22Rv1 (cell line): ENCODE results near the gene MZT2A.

Experiments
- ZFX ChIP-seq: fragments of 450-650 bp; IDR thresholded peaks from 2 replicates; pipeline ENCODE4 v1.6.1; 2017; ENCODE audit warnings: antibody characterized with exemption, borderline replicate concordance
- TF ChIP-seq, protein P1 (sequence below): fragments of 450-650 bp; IDR thresholded peaks from 2 replicates; pipeline ENCODE4 v1.5.1; 2017; ENCODE audit warnings: mild to moderate bottlenecking

DNA sequence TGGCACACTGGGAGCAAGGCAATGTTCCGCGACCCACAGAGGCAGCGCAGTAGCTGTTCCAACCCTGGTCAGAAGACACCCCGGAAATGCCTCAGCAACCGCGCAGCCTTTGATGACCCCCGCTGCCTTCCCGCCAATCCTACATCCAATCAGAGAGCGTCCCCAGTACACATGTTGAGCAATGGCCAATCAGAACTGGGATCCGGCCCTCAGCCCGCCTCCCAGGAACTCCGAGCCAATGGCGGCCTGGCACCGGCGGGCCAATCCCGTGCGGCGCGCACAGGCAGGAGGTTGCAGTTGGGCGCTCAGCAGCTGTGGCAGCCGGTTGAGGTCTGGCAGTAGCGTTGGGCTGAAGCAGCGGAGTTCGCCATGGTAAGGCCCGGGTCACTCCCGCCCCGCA lies 16.4 kb downstream of the MZT2A start, which contains the start of gene TUBA3D:
- TF ChIP-seq, protein P1, sequence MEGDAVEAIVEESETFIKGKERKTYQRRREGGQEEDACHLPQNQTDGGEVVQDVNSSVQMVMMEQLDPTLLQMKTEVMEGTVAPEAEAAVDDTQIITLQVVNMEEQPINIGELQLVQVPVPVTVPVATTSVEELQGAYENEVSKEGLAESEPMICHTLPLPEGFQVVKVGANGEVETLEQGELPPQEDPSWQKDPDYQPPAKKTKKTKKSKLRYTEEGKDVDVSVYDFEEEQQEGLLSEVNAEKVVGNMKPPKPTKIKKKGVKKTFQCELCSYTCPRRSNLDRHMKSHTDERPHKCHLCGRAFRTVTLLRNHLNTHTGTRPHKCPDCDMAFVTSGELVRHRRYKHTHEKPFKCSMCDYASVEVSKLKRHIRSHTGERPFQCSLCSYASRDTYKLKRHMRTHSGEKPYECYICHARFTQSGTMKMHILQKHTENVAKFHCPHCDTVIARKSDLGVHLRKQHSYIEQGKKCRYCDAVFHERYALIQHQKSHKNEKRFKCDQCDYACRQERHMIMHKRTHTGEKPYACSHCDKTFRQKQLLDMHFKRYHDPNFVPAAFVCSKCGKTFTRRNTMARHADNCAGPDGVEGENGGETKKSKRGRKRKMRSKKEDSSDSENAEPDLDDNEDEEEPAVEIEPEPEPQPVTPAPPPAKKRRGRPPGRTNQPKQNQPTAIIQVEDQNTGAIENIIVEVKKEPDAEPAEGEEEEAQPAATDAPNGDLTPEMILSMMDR, result no peak
- TF ChIP-seq ZFX, result no peak
